ENCODE data around the gene IFT22. TPM values are rescaled to one million over a fixed set of nuclear protein-coding genes. Genes with fewer than 3 reads are reported as not detected.

The IFT22 gene
- total RNA-seq, 1 donor from 2014 or later, result 30.1 TPM

GRCh38 chr7:101332026-101332425 lies 10.4 kb upstream of the IFT22 start:
- Histone ChIP-seq H4K20me1 (ENCODE audit: low read depth) (no peaks in the 10 kb centered on the region), H3K79me2 (ENCODE audit: low read depth) (no peaks in the 10 kb centered on the region), H3K4me1 (no peaks in the 10 kb centered on the region), H3K9ac (no peak overlapping the region), H3F3A (ENCODE audit: low read depth) (no peaks in the 10 kb centered on the region), H3K4me2 (no peak overlapping the region), H3K36me3 (no peaks in the 10 kb centered on the region), H3K9me3 (ENCODE audit: low read depth) (no peaks in the 10 kb centered on the region), H3K27me3 (no peaks in the 10 kb centered on the region), H2AFZ (replicated peaks) (no peak overlapping the region), H3K4me3 (no peak overlapping the region), H3K27ac (no peak overlapping the region)
- H3K27me3 Mint-ChIP-seq (ENCODE audit: insufficient read depth, low read depth), result peaks cover 3% of the 10 kb centered on the region
- DNase-seq (ENCODE audit: low spot score), result no peak
- H3K27ac Mint-ChIP-seq, result no peak overlapping the region
- H3K4me3 Mint-ChIP-seq, result no peak overlapping the region
- TF ChIP-seq EZH2phosphoT487 (IDR thresholded peaks at IDR 0.05) (no peak), EZH2 (IDR thresholded peaks at IDR 0.05) (no peak), CTCF (IDR thresholded peaks at IDR 0.05) (no peak)
- no peaks in the 10 kb centered on the region for H3K9me3 Mint-ChIP-seq
- no peaks in the 10 kb centered on the region for H3K36me3 Mint-ChIP-seq
- H3K4me1 Mint-ChIP-seq, result peaks cover 4% of the 10 kb centered on the region

- TF ChIP-seq EZH2phosphoT487 (IDR thresholded peaks at IDR 0.05), result no peak
- TF ChIP-seq EZH2 (IDR thresholded peaks at IDR 0.05), result no peak
- no peak for TF ChIP-seq CTCF (IDR thresholded peaks at IDR 0.05)
- H3K4me1 Mint-ChIP-seq, result peaks cover 4% of the 10 kb centered on the region
- no peaks in the 10 kb centered on the region for H3K9me3 Mint-ChIP-seq
- H3K9ac ChIP-seq, result no peak overlapping the region
- peak overlapping the region; percentile 94 for H2AFZ ChIP-seq (replicated peaks)
- H3K27me3 Mint-ChIP-seq (ENCODE audit: insufficient read depth, low read depth), result peaks cover 3% of the 10 kb centered on the region
- no peaks in the 10 kb centered on the region for H4K20me1 ChIP-seq (ENCODE audit: low read depth)
- H3F3A ChIP-seq (ENCODE audit: low read depth), result no peaks in the 10 kb centered on the region
- no peaks in the 10 kb centered on the region for H3K4me1 ChIP-seq
- H3K4me2 ChIP-seq, result no peak overlapping the region
- H3K36me3 Mint-ChIP-seq, result no peaks in the 10 kb centered on the region
- H3K9me3 ChIP-seq (ENCODE audit: low read depth), result no peaks in the 10 kb centered on the region
- no peaks in the 10 kb centered on the region for H3K36me3 ChIP-seq
- DNase-seq (ENCODE audit: low spot score), result no peak
- H3K27me3 ChIP-seq, result no peaks in the 10 kb centered on the region
- H3K79me2 ChIP-seq (ENCODE audit: low read depth), result no peaks in the 10 kb centered on the region
- no peak overlapping the region for H3K27ac Mint-ChIP-seq
- H3K4me3 Mint-ChIP-seq, result no peak overlapping the region
- H3K27ac ChIP-seq, result no peak overlapping the region
- H3K4me3 ChIP-seq, result no peak overlapping the region
These were observed 8.4 kb upstream of the IFT22 start for GRCh38 chr7:101330011-101330484.

GRCh38 chr7:101328159-101328558 lies 6.5 kb upstream of the IFT22 start:
- Mint-ChIP-seq H3K27me3 (ENCODE audit: insufficient read depth, low read depth) (no peaks in the 10 kb centered on the region), H3K36me3 (no peaks in the 10 kb centered on the region), H3K4me3 (no peak overlapping the region), H3K9me3 (no peaks in the 10 kb centered on the region), H3K27ac (no peak overlapping the region), H3K4me1 (peaks cover 4% of the 10 kb centered on the region)
- H3K36me3 ChIP-seq, result no peaks in the 10 kb centered on the region
- no peak overlapping the region for H3K9ac ChIP-seq
- no peak for TF ChIP-seq EZH2 (IDR thresholded peaks at IDR 0.05)
- H3F3A ChIP-seq (ENCODE audit: low read depth), result no peaks in the 10 kb centered on the region
- H3K27me3 ChIP-seq, result no peaks in the 10 kb centered on the region
- H3K9me3 ChIP-seq (ENCODE audit: low read depth), result no peaks in the 10 kb centered on the region
- H3K4me1 ChIP-seq, result no peaks in the 10 kb centered on the region
- H3K79me2 ChIP-seq (ENCODE audit: low read depth), result no peaks in the 10 kb centered on the region
- no peaks in the 10 kb centered on the region for H4K20me1 ChIP-seq (ENCODE audit: low read depth)
- no peak overlapping the region for H2AFZ ChIP-seq (replicated peaks)
- no peak overlapping the region for H3K4me3 ChIP-seq
- no peak overlapping the region for H3K4me2 ChIP-seq
- no peak overlapping the region for H3K27ac ChIP-seq
- DNase-seq (ENCODE audit: low spot score), result no peak

- no peak for DNase-seq (ENCODE audit: low spot score)
- peaks cover 7% of the 10 kb centered on the region for H3K79me2 ChIP-seq (ENCODE audit: low read depth)
- no peak overlapping the region for H2AFZ ChIP-seq (replicated peaks)
- no peak overlapping the region for H3K4me3 ChIP-seq
- H3K27me3 ChIP-seq, result no peaks in the 10 kb centered on the region
- Mint-ChIP-seq H3K9me3 (no peaks in the 10 kb centered on the region), H3K27me3 (ENCODE audit: insufficient read depth, low read depth) (peaks cover 5% of the 10 kb centered on the region), H3K27ac (no peak overlapping the region), H3K4me3 (no peak overlapping the region), H3K36me3 (peaks cover 15% of the 10 kb centered on the region), H3K4me1 (peaks cover 13% of the 10 kb centered on the region)
- no peak overlapping the region for H3K9ac ChIP-seq
- H3K27ac ChIP-seq, result no peak overlapping the region
- H3K36me3 ChIP-seq, result no peaks in the 10 kb centered on the region
- peaks cover 5% of the 10 kb centered on the region for H3K4me1 ChIP-seq
- TF ChIP-seq EZH2 (IDR thresholded peaks at IDR 0.05) (no peak), CTCF (IDR thresholded peaks at IDR 0.05) (no peak), EZH2phosphoT487 (IDR thresholded peaks at IDR 0.05) (no peak)
- no peaks in the 10 kb centered on the region for H4K20me1 ChIP-seq (ENCODE audit: low read depth)
- peaks cover 17% of the 10 kb centered on the region for H3F3A ChIP-seq (ENCODE audit: low read depth)
- no peaks in the 10 kb centered on the region for H3K9me3 ChIP-seq (ENCODE audit: low read depth)
- H3K4me2 ChIP-seq, result no peak overlapping the region
These were observed 2.2 kb downstream of the IFT22 start for GRCh38 chr7:101319401-101319800.

Measured in neural progenitor cell (in vitro differentiated cells).